ENCODE data around the gene ACADL.

Gene ACADL

GRCh38 chr2:210264282-210264681 is 39.0 kb upstream of the ACADL start:
- Histone ChIP-seq H3K36me3 (no peaks in the 10 kb centered on the region), H3K27ac (no peak overlapping the region), H3K4me1 (ENCODE audit: control insufficient read depth in 1 of 2, insufficient read depth in 1 of 2, low read depth in 1 of 2, low read length in 1 of 2) (no peaks in the 10 kb centered on the region), H3K9me3 (no peaks in the 10 kb centered on the region), H3K27me3 (no peaks in the 10 kb centered on the region), H3K4me3 (ENCODE audit: low read depth in 1 of 2, low read length in 1 of 2) (no peak overlapping the region)
- TF ChIP-seq, protein P1, sequence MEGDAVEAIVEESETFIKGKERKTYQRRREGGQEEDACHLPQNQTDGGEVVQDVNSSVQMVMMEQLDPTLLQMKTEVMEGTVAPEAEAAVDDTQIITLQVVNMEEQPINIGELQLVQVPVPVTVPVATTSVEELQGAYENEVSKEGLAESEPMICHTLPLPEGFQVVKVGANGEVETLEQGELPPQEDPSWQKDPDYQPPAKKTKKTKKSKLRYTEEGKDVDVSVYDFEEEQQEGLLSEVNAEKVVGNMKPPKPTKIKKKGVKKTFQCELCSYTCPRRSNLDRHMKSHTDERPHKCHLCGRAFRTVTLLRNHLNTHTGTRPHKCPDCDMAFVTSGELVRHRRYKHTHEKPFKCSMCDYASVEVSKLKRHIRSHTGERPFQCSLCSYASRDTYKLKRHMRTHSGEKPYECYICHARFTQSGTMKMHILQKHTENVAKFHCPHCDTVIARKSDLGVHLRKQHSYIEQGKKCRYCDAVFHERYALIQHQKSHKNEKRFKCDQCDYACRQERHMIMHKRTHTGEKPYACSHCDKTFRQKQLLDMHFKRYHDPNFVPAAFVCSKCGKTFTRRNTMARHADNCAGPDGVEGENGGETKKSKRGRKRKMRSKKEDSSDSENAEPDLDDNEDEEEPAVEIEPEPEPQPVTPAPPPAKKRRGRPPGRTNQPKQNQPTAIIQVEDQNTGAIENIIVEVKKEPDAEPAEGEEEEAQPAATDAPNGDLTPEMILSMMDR (IDR thresholded peaks at IDR 0.05), result no peak

GRCh38 chr2:210263841-210264240 is 38.6 kb upstream of the ACADL start:
- TF ChIP-seq, protein P1 (IDR thresholded peaks at IDR 0.05), result no peak
- no peaks in the 10 kb centered on the region for H3K9me3 ChIP-seq
- no peaks in the 10 kb centered on the region for H3K27me3 ChIP-seq
- no peak overlapping the region for H3K27ac ChIP-seq
- no peak overlapping the region for H3K4me3 ChIP-seq (ENCODE audit: low read depth in 1 of 2, low read length in 1 of 2)
- no peaks in the 10 kb centered on the region for H3K36me3 ChIP-seq
- no peaks in the 10 kb centered on the region for H3K4me1 ChIP-seq (ENCODE audit: control insufficient read depth in 1 of 2, insufficient read depth in 1 of 2, low read depth in 1 of 2, low read length in 1 of 2)

GRCh38 chr2:210262036-210262435 is 36.8 kb upstream of the ACADL start:
- Histone ChIP-seq H3K36me3 (no peaks in the 10 kb centered on the region), H3K27me3 (no peaks in the 10 kb centered on the region), H3K4me3 (ENCODE audit: low read depth in 1 of 2, low read length in 1 of 2) (no peak overlapping the region), H3K27ac (no peak overlapping the region), H3K9me3 (no peaks in the 10 kb centered on the region), H3K4me1 (ENCODE audit: control insufficient read depth in 1 of 2, insufficient read depth in 1 of 2, low read depth in 1 of 2, low read length in 1 of 2) (no peaks in the 10 kb centered on the region)
- TF ChIP-seq, protein P1 (IDR thresholded peaks at IDR 0.05), result no peak

GRCh38 chr2:210259687-210260086 is 34.4 kb upstream of the ACADL start:
- Histone ChIP-seq H3K27me3 (no peaks in the 10 kb centered on the region), H3K36me3 (no peaks in the 10 kb centered on the region), H3K4me1 (ENCODE audit: control insufficient read depth in 1 of 2, insufficient read depth in 1 of 2, low read depth in 1 of 2, low read length in 1 of 2) (no peaks in the 10 kb centered on the region), H3K4me3 (ENCODE audit: low read depth in 1 of 2, low read length in 1 of 2) (no peak overlapping the region), H3K9me3 (no peaks in the 10 kb centered on the region), H3K27ac (no peak overlapping the region)
- TF ChIP-seq, protein P1 (IDR thresholded peaks at IDR 0.05), result no peak

GRCh38 chr2:210252699-210253606 is 27.7 kb upstream of the ACADL start:
- Histone ChIP-seq H3K9me3 (no peaks in the 10 kb centered on the region), H3K27me3 (no peaks in the 10 kb centered on the region), H3K36me3 (no peaks in the 10 kb centered on the region), H3K4me3 (ENCODE audit: low read depth in 1 of 2, low read length in 1 of 2) (no peak overlapping the region), H3K4me1 (ENCODE audit: control insufficient read depth in 1 of 2, insufficient read depth in 1 of 2, low read depth in 1 of 2, low read length in 1 of 2) (no peaks in the 10 kb centered on the region), H3K27ac (no peak overlapping the region)
- TF ChIP-seq, protein P1 (IDR thresholded peaks at IDR 0.05), result no peak

All from neutrophil (primary cell).